RCC 7860 (cell line): Measurements from ENCODE around the gene PIKFYVE.
"Not testable (repeated sequence)": the region's sequence is repeated elsewhere in the genome, so short reads cannot be mapped to it uniquely, and the experiment has no call there.

Experiments
- DNase-seq: peaks from one replicate; pipeline ENCODE4 v3.0.0-alpha.2; 2015; ENCODE audit warnings: low spot score
- FAIRE-seq: peaks from 2 replicates; lab custom pipeline; 2012; peaks lifted over from hg19 to GRCh38; lab: Jason Lieb, UNC

PIKFYVE gene

DNA sequence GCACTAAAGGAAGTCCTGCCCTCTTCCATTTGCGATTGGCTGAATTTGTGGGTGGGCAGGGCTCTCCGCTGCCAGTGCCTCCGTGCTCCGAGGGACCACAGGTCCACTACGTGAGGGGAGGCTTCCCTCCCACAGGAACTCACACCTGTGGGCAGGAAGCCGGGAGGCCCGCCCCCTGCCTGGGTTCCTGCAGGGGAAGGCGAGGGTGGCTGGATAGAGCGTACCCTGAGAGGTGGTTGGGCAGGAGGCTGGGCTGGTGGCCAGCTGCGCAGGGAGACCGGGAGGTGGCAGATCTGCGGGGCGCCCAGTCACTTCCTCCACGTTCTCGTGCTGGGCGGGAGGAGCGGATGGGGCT is 93.6 kb downstream of the PIKFYVE start:
- no peak for DNase-seq
- FAIRE-seq: no peak

DNA sequence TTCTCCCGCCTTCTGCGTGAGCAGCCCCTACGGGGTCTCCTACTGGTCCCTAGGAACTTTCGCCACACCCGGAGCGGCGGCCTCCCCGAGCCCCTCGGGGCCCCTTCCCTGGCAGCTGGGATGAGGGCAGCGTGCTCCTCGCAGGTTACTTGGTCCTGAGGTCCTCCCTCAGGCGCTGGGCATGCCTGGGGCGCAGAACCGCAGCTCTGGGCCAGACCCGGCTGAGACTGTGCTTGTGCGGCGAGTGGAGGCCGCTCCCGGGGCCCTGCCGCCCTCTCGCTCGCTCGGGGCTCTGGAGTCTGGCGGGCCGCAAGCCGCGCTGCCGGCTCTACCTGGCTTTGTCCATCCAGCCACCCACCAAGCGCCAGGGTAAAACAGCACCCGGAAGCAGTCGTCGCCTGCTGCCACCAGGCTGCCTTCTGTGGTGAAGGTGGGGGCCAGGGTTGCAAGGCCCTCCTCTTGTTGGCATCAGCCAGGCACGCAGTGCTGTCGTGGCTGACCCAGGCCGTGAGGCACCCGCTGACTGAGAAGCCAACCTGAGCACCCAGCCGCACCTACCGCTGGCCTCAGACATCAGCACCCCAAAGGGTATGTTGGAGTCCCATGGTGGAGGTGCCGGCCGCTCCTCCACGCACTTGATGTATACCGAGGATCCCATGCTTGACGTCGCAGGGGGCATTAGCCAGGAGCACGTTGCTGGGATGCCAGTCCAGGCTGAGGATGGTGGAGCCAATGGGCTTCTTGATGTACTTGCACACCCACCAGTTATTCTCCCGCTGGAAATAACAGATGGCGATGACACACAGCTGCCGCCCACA is 94.4 kb downstream of the PIKFYVE start:
- DNase-seq (no peak), FAIRE-seq (no peak)

DNA sequence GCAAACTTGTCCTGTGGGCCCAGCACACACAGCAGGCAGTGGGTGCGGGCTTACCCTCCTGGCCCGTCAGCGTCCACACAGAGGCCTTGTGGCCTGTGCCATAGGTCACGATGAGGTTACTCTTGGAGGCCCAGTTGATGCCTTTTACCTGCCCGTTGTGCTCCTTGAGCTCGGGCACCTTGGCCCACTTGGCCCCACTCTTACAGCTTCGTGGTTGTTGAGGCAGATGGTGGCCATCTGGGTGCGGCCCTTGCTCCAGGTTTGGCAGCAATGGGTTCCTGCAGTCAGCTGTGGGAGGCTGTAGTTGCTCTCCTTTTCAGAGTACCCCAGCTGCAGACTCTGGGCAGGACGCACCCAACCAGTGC is 95.0 kb downstream of the PIKFYVE start:
- DNase-seq (no peak), FAIRE-seq (no peak)

DNA sequence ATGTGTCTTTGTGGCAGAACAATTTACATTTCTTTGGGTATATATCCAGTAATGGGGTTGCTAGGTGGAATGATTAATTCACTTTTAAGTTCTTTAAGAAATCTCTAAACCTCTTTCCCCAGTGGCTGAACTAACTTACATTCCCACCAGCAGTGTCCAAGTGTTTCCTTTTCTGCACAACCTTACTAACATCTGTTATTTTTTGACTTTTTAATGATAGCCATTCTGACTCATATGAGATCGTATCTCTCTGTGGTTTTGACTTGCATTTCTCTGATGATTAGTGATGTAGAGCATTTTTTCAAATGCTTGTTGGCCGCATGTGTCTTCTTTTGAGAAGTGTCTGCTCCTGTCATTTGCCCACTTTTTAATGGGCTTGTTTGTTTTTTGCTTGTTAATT is 97.4 kb downstream of the PIKFYVE start:
- peak; percentile 99 for FAIRE-seq
- peak; percentile 85 for DNase-seq

DNA sequence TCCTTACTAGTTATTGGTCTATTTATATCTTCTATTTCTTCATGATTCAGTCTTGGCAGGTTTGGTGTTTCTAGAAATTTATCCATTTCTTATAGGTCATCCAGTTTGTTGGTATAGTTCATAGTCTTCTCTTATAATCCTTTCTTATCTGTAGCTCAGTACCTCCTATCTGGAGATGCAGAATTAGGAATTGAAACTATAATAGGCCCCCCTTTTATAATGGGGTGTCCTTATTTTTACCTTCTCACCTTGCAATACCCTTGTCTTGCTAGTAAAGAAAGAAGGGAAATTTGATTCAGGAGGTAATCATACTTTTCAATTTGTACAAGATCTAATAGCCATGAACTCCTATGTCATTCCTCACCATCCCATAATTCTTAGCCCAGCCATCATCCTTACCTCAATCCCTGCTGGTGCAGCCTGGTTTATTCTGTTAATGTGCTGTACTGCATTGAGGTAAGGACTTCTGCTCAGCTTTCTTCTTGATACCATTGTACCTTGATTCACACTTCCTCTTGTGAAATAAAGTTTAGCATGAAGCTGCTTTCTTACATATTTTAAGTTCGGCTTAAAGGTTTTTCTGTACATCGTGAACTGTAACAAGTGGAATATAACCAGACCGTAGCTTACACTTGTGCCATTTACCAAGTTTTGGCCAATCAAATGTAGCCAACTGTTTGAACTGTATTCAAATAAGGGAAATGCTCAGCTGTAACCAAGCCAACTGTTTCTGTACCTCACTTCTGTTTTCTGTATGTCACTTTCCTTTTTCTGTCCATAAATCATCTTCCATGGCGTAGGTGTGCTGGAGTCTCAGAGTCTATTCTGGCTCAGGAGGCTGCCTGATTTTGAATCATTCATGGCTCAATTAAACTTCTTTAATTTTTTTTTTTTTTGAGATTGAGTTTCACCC is 100.4 kb downstream of the PIKFYVE start:
- FAIRE-seq: no peak
- no peak for DNase-seq

DNA sequence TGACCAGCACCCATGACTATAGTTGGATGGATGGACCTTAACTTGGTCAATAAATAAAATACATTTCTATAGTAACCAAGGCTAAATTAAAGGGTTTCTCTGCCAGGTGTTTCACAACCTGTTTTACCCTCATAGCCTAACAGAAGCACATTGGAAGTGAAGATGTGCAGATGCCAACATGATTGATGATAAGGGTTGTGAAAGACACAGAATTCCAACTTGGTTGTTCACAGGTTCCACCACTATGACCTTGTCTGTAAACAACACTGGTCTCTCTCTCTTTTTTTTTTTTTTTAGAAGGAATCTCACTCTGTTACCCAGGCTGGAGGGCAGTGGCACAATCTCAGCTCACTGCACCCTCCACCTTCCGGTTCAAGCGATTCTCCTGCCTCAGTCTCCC is 103.0 kb downstream of the PIKFYVE start:
- no peak for DNase-seq
- FAIRE-seq: no peak

DNA sequence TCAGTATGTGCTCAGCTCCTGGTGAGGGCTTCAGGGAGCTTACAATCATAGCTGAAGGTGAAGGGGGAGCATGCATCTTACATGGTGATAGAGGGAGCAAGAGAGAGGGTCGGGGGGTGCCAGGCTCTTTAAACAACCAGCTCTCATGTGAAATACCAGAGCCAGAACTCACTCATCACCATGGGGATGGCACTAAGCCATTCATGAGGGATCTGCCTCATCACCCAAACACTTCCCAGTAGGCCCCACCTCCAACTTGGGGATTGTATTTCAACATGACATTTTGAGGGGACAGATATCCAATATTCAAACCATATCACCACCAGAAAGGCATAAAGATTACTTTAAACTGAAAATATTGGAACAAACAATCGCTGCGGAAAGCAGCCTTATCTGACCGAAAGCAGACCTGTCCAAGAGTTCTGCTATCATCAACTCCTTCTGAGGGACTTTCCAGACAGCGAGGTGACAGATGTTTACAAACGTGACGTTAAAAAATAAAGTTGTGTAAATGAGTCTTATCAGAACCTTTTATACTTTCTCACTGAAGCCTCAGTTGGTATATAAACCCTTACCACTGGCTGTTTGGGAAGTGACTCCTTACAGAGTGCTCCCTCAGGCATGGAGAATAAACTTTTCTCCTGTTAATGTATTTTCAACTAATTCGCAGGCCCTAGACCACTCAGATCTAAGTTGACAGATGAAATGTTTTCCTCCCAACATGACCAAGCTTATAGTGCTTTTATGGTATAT is 105.0 kb downstream of the PIKFYVE start:
- DNase-seq (no peak), FAIRE-seq (no peak)

DNA sequence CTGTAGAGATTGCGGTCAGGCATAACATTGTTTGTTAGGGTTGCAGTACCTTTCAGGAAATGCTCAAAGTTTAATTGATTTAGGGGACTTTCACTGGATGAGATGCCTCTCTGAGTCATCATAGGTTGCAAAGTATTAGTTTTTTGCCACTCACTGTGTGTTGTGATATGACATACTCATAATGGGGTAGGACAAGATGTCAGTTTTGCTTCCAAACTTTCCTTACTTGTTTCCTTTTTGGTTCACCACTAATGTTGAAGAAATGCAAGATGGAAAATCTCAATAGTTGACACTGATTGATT is 105.5 kb downstream of the PIKFYVE start:
- no peak for DNase-seq
- no peak for FAIRE-seq

DNA sequence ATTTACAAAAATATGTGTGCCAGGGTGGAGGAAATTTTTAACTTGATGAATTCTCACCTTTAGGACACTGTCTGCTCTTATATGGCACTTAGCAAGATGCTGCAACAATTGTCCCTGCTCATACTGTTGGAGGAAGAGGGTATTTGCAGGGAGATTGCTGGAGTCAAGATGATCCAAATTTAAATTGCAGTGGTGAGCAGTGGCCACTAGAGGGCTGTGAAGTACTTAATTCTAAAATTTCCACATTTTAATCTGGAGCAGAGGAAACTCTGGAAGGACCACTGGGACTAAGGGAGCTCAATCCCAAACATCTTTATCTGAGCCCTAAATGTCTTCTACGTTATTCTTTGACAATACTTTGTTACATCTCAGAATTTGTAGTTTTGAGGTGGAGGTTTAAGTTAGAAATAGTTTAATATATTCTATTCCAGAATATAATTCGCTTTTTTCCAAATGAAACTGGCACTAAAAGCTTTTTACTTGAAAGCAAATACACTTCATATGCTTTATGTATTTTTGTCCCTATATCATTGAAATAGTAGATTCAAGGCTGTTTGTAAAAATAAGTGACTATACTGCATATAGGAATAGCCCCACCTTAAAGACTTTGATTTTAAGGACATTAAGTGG is 107.5 kb downstream of the PIKFYVE start:
- DNase-seq (peak; percentile 39), FAIRE-seq (no peak)

DNA sequence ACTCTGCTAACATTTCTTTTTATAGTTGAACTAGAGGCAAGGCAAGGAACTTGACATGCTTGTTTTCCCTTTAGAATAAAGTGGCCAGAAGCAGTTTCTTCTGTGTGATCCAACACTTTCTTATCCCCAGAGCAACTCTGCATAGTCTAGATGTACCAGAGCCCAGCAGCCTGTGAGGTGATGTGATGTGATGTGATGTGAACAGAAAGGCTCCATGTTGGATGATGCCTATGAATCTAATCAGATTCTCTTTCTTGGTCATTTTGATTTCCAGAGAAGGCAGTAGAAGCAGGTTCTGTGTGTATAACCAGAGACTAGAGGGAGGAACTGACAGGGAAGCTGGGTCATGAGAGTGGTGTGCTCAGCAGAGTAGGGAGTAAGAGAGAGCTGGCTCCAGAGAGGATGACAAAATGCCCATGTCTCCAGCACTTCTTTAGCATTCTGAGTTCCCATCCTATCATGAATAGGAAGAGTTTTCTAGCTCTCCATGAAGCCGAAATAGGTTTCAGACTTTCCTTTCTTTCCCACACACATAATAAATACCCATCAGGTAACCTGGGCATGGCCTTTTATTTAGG is 109.5 kb downstream of the PIKFYVE start:
- no peak for DNase-seq
- no peak for FAIRE-seq

DNA sequence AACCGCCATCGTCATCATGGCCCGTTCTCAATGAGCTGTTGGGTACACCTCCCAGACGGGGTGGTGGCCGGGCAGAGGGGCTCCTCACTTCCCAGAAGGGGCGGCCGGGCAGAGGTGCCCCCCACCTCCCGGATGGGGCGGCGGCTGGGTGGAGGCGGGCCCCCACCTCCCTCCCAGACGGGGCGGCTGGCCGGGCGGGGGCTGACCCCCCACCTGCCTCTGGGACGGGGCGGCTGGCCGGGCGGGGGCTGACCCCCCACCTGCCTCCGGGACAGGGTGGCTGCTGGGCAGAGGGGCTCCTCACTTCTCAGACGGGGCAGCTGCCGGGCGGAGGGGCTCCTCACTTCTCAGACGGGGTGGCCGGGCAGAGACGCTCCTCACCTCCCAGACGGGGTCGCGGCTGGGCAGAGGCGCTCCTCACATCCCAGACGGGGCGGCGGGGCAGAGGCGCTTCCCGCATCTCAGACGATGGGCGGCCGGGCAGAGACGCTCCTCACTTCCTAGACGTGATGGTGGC is 111.3 kb downstream of the PIKFYVE start:
- FAIRE-seq, DNase-seq: not testable (repeated sequence)

DNA sequence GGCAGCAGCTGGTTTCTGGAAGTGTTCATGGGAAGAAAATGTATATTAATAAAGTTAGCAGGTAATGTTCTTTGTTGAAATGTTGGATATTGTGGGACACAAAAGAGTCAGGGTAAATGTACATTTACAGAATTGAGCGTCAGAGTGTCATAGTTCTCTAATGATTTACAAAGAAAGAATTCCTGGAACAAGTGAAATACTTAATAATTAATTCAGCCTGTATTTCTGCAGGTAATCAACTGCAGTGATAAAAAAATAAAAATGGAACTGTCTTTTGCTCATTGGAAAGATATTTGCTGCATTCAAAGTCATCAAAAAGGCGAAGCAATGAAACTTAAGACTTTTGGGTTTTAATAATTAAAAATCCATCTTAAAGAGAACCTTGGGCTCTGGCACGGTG is 113.1 kb downstream of the PIKFYVE start:
- FAIRE-seq: peak; percentile 31
- no peak for DNase-seq

DNA sequence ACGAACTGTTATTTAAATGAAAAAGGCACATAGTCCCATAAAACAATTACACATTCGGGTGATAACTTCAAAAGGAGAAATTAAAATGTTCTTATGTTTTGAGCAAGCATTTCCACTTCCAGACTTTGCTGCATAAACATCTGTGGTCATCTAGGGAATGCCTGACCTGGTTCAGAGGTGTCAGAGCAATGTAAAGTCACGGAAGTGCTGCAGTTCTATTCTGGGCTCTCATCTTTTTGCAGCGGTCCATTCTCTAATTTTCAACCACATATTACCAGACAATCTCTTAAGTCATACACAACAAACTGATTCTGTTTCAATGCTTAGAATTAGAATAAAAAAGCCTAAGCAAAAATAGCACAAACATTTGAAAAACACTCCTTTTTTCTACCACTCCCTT is 118.6 kb downstream of the PIKFYVE start:
- DNase-seq: no peak
- FAIRE-seq: no peak

DNA sequence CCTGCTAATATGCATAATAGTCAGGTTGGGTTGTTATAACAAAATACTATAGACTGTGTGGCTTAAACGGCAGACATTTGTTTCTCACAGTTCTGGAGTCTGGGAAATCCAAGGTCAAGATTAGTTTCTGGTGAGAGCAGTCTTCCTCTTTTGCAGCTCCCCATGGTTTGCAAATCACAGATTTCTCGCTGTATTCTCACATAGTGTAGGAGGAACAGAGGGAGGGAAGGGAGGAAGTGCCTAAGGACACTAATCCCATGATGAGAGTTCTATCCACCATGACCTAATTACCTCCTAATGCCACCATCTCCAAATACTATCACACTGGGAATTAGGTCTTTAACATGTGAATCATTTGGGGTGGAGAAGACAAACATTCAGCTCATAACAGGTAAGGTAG is 120.5 kb downstream of the PIKFYVE start:
- no peak for DNase-seq
- FAIRE-seq: no peak

DNA sequence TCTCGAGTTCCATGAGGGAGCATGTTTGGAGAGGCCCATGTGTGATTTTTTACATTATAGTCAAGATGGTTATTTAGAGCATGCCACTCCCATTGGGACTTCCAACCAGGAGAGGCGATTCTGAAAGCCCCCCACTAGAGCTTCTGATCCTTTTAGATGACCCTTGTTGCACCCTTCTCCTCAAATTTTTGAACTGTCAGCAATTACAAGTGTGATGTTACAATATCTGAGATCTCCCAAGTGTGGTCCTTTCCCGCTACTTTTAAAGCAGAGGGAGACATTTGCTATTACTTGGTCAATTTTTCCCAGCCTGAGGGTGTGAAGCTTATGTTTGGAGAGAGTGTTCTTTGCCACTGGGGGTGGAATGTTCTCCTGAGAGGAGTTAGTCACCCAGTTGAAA is 123.9 kb downstream of the PIKFYVE start:
- FAIRE-seq (no peak), DNase-seq (no peak)

DNA sequence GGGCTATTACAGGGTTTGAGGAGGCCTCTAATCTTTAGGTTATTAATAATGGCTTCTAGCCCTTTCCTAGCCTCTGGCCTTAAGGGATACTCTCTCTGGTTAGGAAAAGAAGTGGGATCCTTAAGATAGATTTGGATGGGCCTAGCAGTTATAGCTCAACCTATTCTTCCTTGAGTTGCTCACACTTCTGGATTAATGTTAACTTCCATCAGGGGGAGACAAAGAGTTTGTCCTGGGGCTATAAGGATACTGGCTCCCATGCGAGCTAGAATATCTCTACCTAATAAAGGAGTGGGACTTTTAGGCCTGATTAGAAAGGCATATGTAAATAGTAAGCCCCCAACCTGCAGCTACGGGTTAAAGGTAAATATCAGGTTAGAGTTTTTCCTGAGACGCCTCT is 126.2 kb downstream of the PIKFYVE start:
- no peak for FAIRE-seq
- no peak for DNase-seq

DNA sequence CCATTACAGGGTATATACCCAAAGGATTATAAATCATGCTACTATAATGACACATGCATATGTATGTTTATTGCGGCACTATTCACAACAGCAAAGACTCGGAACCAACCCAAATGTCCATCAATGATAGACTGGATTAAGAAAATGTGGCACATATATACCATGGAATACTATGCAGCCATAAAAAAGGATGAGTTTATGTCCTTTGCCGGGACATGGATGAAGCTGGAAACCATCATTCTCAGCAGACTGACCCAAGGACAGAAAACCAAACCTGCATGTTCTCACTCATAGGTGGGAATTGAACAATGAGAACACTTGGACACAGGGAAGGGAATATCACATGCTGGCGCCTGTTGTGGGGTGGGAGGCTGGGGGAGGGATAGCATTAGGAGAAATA is 130.7 kb downstream of the PIKFYVE start:
- not testable (repeated sequence) for DNase-seq, FAIRE-seq

DNA sequence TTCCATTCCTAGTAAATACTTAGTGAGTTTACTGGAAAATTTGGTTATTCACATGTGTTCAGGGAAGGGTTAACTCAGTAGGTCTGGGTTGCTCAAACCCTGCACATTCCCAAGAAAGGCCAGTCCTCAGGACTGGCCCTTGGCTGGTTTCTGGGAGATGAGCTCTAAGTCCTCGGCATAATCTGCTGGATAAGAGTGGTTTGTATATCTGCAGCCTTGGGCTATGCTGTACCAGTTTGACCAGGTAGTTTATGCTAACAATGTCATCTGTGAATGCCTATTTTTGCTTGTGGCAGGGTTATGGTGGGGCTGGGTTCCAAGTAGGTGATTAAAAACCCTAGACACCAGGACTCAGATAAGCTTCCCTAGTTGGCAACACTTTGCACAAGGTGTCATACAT is 133.1 kb downstream of the PIKFYVE start:
- FAIRE-seq (no peak), DNase-seq (no peak)

DNA sequence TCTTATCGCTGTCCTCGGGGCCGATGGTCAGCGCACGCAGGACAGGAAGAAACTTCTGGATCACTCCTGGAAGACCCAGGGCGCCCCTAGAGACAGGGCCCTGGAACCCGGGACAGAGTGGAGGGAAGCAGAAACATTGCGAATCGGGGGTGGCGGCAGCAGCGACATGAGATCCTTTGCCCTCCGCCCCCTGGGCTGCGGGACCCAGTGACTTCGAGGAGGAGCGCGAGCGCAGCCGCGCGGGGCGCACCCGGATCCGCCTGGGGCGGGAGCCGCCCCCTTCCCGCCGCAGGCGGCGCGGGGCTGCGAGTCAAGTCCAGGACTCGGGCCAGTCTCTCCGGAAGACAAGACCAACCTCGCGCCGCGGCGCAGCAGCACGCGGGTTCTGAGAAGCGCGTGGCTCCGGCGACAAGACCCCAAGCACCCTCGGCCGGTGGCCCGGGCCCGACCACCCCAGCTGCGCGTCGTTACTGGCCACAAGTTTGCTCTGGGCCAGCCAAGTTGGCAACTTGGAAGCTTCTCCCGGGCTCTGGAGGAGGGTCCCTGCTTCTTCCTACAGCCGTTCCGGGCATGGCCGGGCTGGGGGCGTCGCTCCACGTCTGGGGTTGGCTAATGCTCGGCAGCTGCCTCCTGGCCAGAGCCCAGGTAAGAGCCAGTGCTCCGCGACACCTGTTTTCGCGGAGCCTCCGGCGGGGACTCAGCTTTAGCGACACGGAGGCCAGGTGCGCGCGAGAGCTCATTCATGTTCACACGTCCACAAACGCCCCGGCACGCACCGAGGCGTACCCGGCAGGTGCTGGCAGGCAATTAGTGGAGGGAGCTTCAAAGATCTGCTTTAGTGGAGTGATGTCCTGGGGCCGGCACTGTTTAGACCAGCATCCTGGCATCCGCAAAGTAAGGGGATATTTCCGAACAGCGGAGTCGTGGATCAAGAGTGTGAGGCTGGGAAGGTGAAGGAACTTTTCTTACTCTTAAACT is 140.7 kb downstream of the PIKFYVE start, which contains the start of gene PTH2R:
PTH2R (plus strand) TSS at position 319 of the 978 bp plus-strand sequence; CDS start at position 571, 252 bp downstream.
- no peak for DNase-seq

More for the DNA sequence above, 140.7 kb downstream of the PIKFYVE start, which contains the start of gene PTH2R:
- FAIRE-seq: no peak
